ENCODE results near the gene VPS16. TPM values are rescaled to one million over a fixed set of nuclear protein-coding genes. Genes with fewer than 3 reads are reported as not detected.

The VPS16 gene
- total and polyA plus RNA-seq, 2 of the 8 experiments (the other 6 are each of a cell fraction or from before 2014, with no cell fraction given): 23.8 to 25.9 TPM

GRCh38 chr20:2817341-2817726 is 23.2 kb upstream of the VPS16 start (continued):
- TF ChIP-seq SUZ12 (IDR thresholded peaks at IDR 0.05; ENCODE audit: low read length) (no peak), SIN3A (conservative IDR thresholded peaks at IDR 0.05 in 1 of 2, IDR thresholded peaks at IDR 0.05 in 1 of 2; ENCODE audit: low read depth in 1 of 2, low read length in 2 of 2) (no peak)
